Prostate gland (tissue), 2 donors: ENCODE results near the gene CCR7. TPM values are rescaled to one million over a fixed set of nuclear protein-coding genes. Genes with fewer than 3 reads are reported as not detected.

Source experiments
- DNase-seq: peaks from one replicate; pipeline ENCODE4 v3.0.0-alpha.2; 2019; ENCODE audit warnings: low spot score
- H3K27ac ChIP-seq, 2 donors: fragments of 200-600 bp; sonication (generic); 2 replicates each; pipeline ENCODE4 v1.5.1; 2017 to 2019
- H3K27me3 ChIP-seq: fragments of 200-600 bp; sonication (generic); replicated peaks from 2 replicates; pipeline ENCODE4 v1.5.1; 2019; ENCODE audit not compliant: insufficient read depth
- H3K36me3 ChIP-seq, 2 donors: fragments of 200-600 bp; sonication (generic); 1 replicate in 1 of 2; 2 replicates in 1 of 2; pipeline versions ENCODE4 v1.5.1 to v1.8.1; 2017 to 2019
- H3K4me1 ChIP-seq: fragments of 200-600 bp; sonication (generic); replicated peaks from 2 replicates; pipeline ENCODE4 v1.5.1; 2019
- H3K4me3 ChIP-seq, 2 donors: fragments of 200-600 bp; sonication (generic); 2 replicates each; pipeline ENCODE4 v1.5.1; 2017 to 2019
- H3K9me3 ChIP-seq: fragments of 200-600 bp; sonication (generic); 2 replicates; pipeline ENCODE4 v1.5.1; 2017
- POLR2A ChIP-seq: fragments of 450-650 bp; IDR thresholded peaks from one replicate; pipeline ENCODE4 v1.6.1; 2016; ENCODE audit warnings: antibody characterized with exemption, mild to moderate bottlenecking
- POLR2AphosphoS5 ChIP-seq: sonication (generic); formaldehyde crosslinking; IDR thresholded peaks from one replicate; pipeline ENCODE4 v1.6.1; 2017; ENCODE audit warnings: antibody characterized with exemption
- WGBS: methylation state at CpG from one replicate; pipeline ENCODE4 v1.1.5; 2018; 5-methylcytosine and 5-hydroxymethylcytosine counted together
- intact Hi-C: fragments of 100-400 bp; cut with DNase I; formaldehyde crosslinking; loops from one replicate; pipeline ENCODE4 v1.14.2; 2022
- total RNA-seq, 2 donors: library from RNA; depleted of rRNA; stranded (reverse); fragments of >200 nt; gene quantifications; one replicate each; pipeline ENCODE4 v1.1.0, GENCODE V29; 2016
- TF ChIP-seq, protein P1 (sequence below), 4 experiments: fragments of 200-600 bp in 2 of 4; fragments of 450-650 bp in 2 of 4; sonication (generic) in 2 of 4; IDR thresholded peaks; 1 replicate in 3 of 4; 2 replicates in 1 of 4; pipeline ENCODE4 v1.5.1; 2016 to 2019; ENCODE audit warnings: antibody characterized with exemption in 4 of 4, mild to moderate bottlenecking in 2 of 4, moderate library complexity in 2 of 4

CCR7 gene
- total RNA-seq, 2 donors from 2014 or later: 0.40 TPM; not detected in 1

DNA sequence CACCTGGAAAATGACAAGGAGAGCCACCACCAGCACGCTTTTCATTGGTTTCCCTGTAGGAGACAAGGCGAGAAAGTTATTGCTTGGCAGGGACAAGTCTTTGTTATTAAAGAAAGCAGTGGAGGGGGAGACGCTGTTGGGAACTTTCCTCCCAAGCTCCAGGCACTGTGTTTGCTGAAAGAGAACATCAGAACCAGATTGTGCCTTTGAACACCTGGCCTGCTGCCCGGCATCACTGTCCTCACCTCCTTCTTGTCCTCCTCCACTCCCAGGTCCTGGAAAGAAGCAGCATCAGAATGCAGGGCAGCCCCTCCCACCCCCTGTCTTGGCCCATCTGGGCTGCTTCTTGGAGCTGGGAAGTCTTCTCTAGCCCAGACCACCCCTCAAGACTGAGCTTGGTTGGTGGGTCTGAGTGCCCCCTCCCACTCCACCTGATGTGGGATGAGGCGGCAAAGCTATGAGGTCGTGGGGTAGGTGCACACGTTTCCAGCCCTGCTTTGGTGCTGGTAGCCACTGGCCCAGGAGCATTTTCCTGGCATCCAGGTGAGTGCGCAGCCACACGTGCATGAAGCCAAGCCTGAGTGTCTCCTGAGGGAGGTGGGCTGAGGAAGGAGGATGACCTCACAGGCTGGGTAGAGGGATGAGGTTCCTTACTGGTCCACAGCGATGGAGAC is 6.2 kb downstream of the CCR7 start:
- Histone ChIP-seq H3K4me3 (no peak overlapping the region), H3K9me3 (no peaks in the 10 kb centered on the region), H3K27me3 (no peaks in the 10 kb centered on the region), H3K36me3 (no peaks in the 10 kb centered on the region), H3K27ac (peak overlapping the region; percentile 71 to 74), H3K4me1 (peaks cover 13% of the 10 kb centered on the region)
- 49% methylated on average over 10 of the region's 10 CpGs for WGBS
- peak; percentile 84 for DNase-seq
- intact Hi-C loops: no loop called here
- TF ChIP-seq POLR2AphosphoS5 (peak; percentile 81), POLR2A (no peak)

DNA sequence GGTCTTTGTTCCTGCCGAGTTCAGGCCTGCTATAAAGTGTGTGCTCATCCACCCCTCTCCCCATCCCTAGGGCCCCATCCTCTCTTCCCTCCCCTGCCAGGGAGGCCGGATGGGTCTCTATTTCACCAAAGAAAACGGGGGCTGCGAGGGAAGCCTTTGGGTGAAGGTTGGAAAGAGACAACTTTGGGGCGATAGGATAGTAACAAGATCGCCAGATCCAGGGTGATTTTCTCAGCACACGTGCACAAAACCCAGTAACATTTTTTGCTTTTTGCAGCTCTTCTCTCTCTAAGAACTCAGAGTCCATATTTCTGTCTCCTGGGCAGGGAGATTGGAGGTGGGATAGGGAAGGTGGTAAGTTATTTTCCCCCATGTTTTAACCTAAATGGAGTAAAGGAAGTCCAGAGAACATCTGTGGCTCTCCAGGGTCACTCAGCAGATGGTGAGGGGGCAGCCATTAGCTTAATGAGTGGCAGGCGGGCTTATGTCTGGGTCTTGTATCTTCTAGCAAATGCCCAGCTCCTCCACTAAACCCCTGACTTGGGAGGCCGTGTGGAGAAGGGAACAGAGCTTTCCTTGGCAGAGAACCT is 6.9 kb downstream of the CCR7 start:
- 52% methylated on average over 9 of the region's 9 CpGs for WGBS
- Histone ChIP-seq H3K27ac (peak overlapping the region; percentile 71 to 74), H3K9me3 (no peaks in the 10 kb centered on the region), H3K27me3 (no peaks in the 10 kb centered on the region), H3K4me3 (no peak overlapping the region), H3K36me3 (no peaks in the 10 kb centered on the region), H3K4me1 (peaks cover 13% of the 10 kb centered on the region)
- no peak for DNase-seq
- intact Hi-C loops: no loop called here
- TF ChIP-seq POLR2A (no peak), POLR2AphosphoS5 (no peak)
- TF ChIP-seq, protein P1, sequence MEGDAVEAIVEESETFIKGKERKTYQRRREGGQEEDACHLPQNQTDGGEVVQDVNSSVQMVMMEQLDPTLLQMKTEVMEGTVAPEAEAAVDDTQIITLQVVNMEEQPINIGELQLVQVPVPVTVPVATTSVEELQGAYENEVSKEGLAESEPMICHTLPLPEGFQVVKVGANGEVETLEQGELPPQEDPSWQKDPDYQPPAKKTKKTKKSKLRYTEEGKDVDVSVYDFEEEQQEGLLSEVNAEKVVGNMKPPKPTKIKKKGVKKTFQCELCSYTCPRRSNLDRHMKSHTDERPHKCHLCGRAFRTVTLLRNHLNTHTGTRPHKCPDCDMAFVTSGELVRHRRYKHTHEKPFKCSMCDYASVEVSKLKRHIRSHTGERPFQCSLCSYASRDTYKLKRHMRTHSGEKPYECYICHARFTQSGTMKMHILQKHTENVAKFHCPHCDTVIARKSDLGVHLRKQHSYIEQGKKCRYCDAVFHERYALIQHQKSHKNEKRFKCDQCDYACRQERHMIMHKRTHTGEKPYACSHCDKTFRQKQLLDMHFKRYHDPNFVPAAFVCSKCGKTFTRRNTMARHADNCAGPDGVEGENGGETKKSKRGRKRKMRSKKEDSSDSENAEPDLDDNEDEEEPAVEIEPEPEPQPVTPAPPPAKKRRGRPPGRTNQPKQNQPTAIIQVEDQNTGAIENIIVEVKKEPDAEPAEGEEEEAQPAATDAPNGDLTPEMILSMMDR (IDR thresholded peaks at IDR 0.05): no peak

DNA sequence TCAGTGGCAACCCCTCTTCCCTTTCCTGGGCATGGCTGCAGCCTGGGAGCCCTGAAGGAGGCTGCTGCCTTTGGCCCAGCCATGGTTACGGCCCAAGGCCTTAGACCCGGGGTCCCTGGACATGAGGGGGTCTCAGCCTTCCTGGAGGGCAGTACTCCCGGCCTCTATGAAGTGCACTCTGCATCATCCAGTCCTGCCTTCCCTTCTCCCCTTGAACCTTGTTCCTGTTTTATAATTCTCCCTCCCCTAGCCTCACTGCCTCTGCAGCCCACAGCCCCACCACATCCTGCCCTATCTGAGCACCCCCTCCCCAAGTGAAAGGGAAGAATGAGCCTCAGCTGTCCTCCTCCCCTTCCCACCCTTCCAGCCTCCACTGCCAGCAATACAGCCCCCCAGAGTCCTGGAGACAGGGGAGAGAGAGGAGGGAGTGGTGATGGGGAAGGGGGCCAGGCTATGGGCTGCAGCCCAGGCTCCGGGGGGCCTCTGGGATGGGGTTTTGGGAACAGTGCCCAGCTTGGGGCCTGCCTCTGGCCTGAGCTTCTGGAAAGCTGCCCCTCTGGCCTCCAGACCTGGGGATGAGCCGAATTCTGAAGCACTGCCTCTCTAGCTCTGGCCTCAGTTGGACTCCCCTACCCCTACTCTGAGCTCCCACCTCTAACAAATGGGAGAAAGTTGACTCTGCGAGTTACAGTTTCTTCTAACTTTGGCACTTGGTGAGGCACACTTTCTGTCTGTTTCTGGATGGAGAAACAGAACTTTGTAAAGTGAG is 7.6 kb downstream of the CCR7 start:
- Histone ChIP-seq H3K27me3 (no peaks in the 10 kb centered on the region), H3K4me3 (no peak overlapping the region), H3K4me1 (peaks cover 13% of the 10 kb centered on the region), H3K27ac (peak overlapping the region; percentile 71 to 74), H3K36me3 (no peaks in the 10 kb centered on the region), H3K9me3 (no peaks in the 10 kb centered on the region)
- intact Hi-C loops: no loop called here
- 54% methylated on average over 6 of the region's 6 CpGs for WGBS
- DNase-seq: no peak
- TF ChIP-seq POLR2A (no peak), POLR2AphosphoS5 (no peak)
- TF ChIP-seq, protein P1 (IDR thresholded peaks at IDR 0.05): no peak

DNA sequence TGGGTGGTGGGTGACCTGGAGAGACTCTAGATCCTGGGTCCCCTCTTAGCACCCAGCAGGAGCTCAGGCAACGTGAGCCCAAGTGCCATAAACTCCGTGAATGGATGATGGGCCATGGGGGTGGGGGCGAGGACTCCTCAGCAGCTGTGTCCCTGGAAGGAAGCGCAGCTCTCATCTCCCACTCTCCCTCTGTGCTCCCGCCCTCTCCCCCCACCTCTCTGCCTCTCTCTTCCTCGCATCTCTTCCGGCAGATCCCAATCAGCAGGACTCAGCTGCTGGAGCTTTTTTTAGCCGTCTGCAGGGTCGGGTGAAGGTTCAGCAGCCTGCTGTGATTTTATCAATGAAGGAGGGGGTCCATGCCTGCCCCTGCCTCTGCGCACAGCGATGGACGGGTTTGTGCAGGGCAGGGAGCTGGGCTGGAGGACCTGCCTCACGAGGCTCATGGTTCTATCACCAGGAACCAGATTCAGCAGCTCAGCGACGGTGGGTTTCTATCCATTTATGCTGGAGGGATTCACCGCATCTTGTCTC is 8.3 kb downstream of the CCR7 start:
- H3K4me3 ChIP-seq: no peak overlapping the region
- H3K27ac ChIP-seq: peak overlapping the region; percentile 71 to 74
- TF ChIP-seq, protein P1 (IDR thresholded peaks at IDR 0.05): no peak
- no peak for TF ChIP-seq POLR2A
- no peaks in the 10 kb centered on the region for H3K27me3 ChIP-seq
- H3K4me1 ChIP-seq: peaks cover 13% of the 10 kb centered on the region
- no peaks in the 10 kb centered on the region for H3K36me3 ChIP-seq
- WGBS: 56% methylated on average over 16 of the region's 16 CpGs
- H3K9me3 ChIP-seq: no peaks in the 10 kb centered on the region
- no peak for DNase-seq
- intact Hi-C loops: no loop called here

DNA sequence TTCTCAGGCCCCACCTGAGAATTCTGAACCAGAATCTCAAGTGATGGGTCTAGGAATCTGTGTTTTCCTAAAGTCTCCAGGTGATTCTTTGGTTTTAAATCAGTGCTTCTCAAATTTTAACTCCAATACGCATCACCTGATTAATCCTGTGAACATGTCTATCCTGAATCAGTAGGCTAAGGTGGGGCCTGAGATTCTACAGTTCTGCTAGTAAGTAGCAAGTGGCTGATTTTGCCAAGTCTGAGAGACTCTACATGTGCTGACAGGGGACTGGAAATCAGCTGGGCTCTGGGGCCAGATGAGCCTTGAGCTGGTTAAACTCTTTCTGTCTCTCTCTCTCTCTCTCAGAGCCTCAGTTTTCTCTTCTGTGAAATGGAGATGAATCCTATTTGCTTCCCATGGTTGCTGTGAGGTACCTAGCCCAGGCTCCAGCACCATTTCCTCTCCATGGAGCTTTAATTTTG is 9.0 kb downstream of the CCR7 start:
- DNase-seq: no peak
- Histone ChIP-seq H3K27ac (no peak overlapping the region), H3K9me3 (no peaks in the 10 kb centered on the region), H3K27me3 (no peaks in the 10 kb centered on the region), H3K4me3 (no peak overlapping the region), H3K36me3 (no peaks in the 10 kb centered on the region), H3K4me1 (peaks cover 13% of the 10 kb centered on the region)
- TF ChIP-seq POLR2AphosphoS5: no peak
- TF ChIP-seq, protein P1 (IDR thresholded peaks at IDR 0.05): no peak
- TF ChIP-seq POLR2A: no peak
- intact Hi-C loops: no loop called here
- 100% methylated on average over 1 of the region's 1 CpG for WGBS
